Motor neuron (in vitro differentiated cells): ENCODE data around the gene PITPNM3. TPM values are rescaled to one million over a fixed set of nuclear protein-coding genes. Genes with fewer than 3 reads are reported as not detected.

ENCODE experiments used
- ATAC-seq, 8 experiments: fragments of 200-7000 bp; cut with Tn5 transposase; replicated peaks in 6 of 8; 2 replicates each; pipeline ENCODE4 v1.8.0; 2021; ENCODE audit warnings: mild to moderate bottlenecking in 8 of 8, moderate library complexity in 8 of 8
- H3K27ac ChIP-seq, 2 donors: fragments of 250-450 bp; sonication (Bioruptor Pico); 2 replicates each; pipeline ENCODE4 v1.9.0; 2021; ENCODE audit warnings: antibody characterized with exemption in 2 of 2, mild to moderate bottlenecking in 2 of 2, moderate library complexity in 1 of 2
- H3K4me1 ChIP-seq, 2 donors: fragments of 250-450 bp; sonication (Bioruptor Pico); replicated peaks in 1 of 2; 2 replicates each; pipeline ENCODE4 v1.6.1; 2021; ENCODE audit warnings: antibody characterized with exemption in 2 of 2, mild to moderate bottlenecking in 2 of 2, moderate library complexity in 1 of 2
- H3K4me3 ChIP-seq, 5 donors: fragments of 250-450 bp; sonication (Bioruptor Pico); 2 replicates each; pipeline ENCODE4 v1.9.0; 2021; ENCODE audit warnings: antibody characterized with exemption in 5 of 5, mild to moderate bottlenecking in 5 of 5, moderate library complexity in 4 of 5
- WGBS, 10 experiments: fragments of 450-650 bp; shearing (Covaris generic); methylation state at CpG; one replicate each; pipeline ENCODE4 v1.0.0; 2022; 5-methylcytosine and 5-hydroxymethylcytosine counted together
- in situ Hi-C, 9 experiments: fragments of 400-800 bp; cut with MboI; loops; one replicate each; pipeline ENCODE4 v1.15.0; 2021; ENCODE audit warnings: low sequenced_read_pairs in 9 of 9, low pct_unique_long_range_greater_than_20kb in 2 of 9; ENCODE audit not compliant: unreplicated experiment in 9 of 9
- total RNA-seq, 8 experiments: library from RNA; unstranded; fragments of 300-600 nt; gene quantifications; 2 replicates each; pipeline versions ENCODE4 v1.2.3 to v1.2.4, GENCODE V29; 2022

PITPNM3 gene
- total RNA-seq, 8 experiments from 2014 or later, result 0.31 to 10.1 (median 1.7) TPM

- in situ Hi-C loops, result no loop called here
- H3K4me1 ChIP-seq, result peaks cover 37 to 48% of the 10 kb centered on the region in 2 donors
- ATAC-seq, result no peak
- 70 to 94% (median 80%) methylated on average over 1 to 8 of the region's 10 CpGs; no CpG with 5 or more reads in 1 of the 10 experiments for WGBS, 10 experiments
- H3K4me3 ChIP-seq, result no peak overlapping the region
- no peak overlapping the region for H3K27ac ChIP-seq
Observed at GRCh38 chr17:6452471-6453266, 103.7 kb downstream of the PITPNM3 start.

- WGBS, 10 experiments, result 0 to 60% (median 48%) methylated on average over 1 to 11 of the region's 12 CpGs
- H3K4me1 ChIP-seq, result peaks cover 31 to 36% of the 10 kb centered on the region in 2 donors
- peak in 2 of 8 experiments; percentile 58 to 80 for ATAC-seq
- no peak overlapping the region for H3K4me3 ChIP-seq
- in situ Hi-C loops, result no loop called here
- H3K27ac ChIP-seq, result peak overlapping the region in 1 of 2 donors; percentile 46
Observed at GRCh38 chr17:6450926-6451832, 105.2 kb downstream of the PITPNM3 start.

- no peak overlapping the region for H3K27ac ChIP-seq
- H3K4me3 ChIP-seq, result no peak overlapping the region
- ATAC-seq, result no peak
- 80 to 100% (median 90%) methylated on average over 1 to 4 of the region's 6 CpGs; no CpG with 5 or more reads in 5 of the 10 experiments for WGBS, 10 experiments
- peaks cover 31 to 41% of the 10 kb centered on the region in 2 donors for H3K4me1 ChIP-seq
- in situ Hi-C loops, result loop anchor here in 2 of 9 experiments (10.0 to 25.0 kb wide), 2 partner anchors 862 to 865 kb away; partner anchors contain the start of gene NLRP1 (in 2 of the 2)
Observed at GRCh38 chr17:6449307-6449706, 107.0 kb downstream of the PITPNM3 start.

- in situ Hi-C loops, result loop anchor here in 2 of 9 experiments (10.0 to 25.0 kb wide), 2 partner anchors 861 to 864 kb away; partner anchors contain the start of gene NLRP1 (in 2 of the 2)
- 93 to 100% (median 100%) methylated on average over 1 to 5 of the region's 6 CpGs; no CpG with 5 or more reads in 3 of the 10 experiments for WGBS, 10 experiments
- Histone ChIP-seq H3K4me3 (no peak overlapping the region), H3K27ac (no peak overlapping the region), H3K4me1 (peaks cover 31 to 40% of the 10 kb centered on the region in 2 donors)
- ATAC-seq, result no peak
Observed at GRCh38 chr17:6448473-6448872, 107.9 kb downstream of the PITPNM3 start.

GRCh38 chr17:6446516-6447100, 109.7 kb downstream of the PITPNM3 start:
- WGBS, 10 experiments, result 69 to 100% (median 91%) methylated on average over 1 to 6 of the region's 9 CpGs; no CpG with 5 or more reads in 3 of the 10 experiments
- H3K27ac ChIP-seq, result no peak overlapping the region
- ATAC-seq, result no peak
- in situ Hi-C loops, result loop anchor here in 2 of 9 experiments (10.0 to 25.0 kb wide), 2 partner anchors 859 to 862 kb away; partner anchors contain the start of gene NLRP1 (in 2 of the 2)
- no peak overlapping the region for H3K4me3 ChIP-seq
- H3K4me1 ChIP-seq, result peaks cover 22 to 23% of the 10 kb centered on the region in 2 donors

- no peak overlapping the region for H3K27ac ChIP-seq
- in situ Hi-C loops, result loop anchor here in 2 of 9 experiments (10.0 to 25.0 kb wide), 2 partner anchors 857 to 860 kb away; partner anchors contain the start of gene NLRP1 (in 2 of the 2)
- 0 to 75% (median 21%) methylated on average over 1 to 9 of the region's 36 CpGs; no CpG with 5 or more reads in 4 of the 10 experiments for WGBS, 10 experiments
- no peak for ATAC-seq
- H3K4me1 ChIP-seq, result peaks cover 12 to 13% of the 10 kb centered on the region in 2 donors
- H3K4me3 ChIP-seq, result peak overlapping the region; percentile 12 to 57 (median 36)
Observed at GRCh38 chr17:6444571-6445335, 111.6 kb downstream of the PITPNM3 start.

- Histone ChIP-seq H3K4me3 (peak within 1 kb of the TSS; percentile 39 to 57 (median 47)), H3K27ac (peak within 1 kb of the TSS; percentile 86 to 87), H3K4me1 (peaks cover 16 to 19% of the 10 kb centered on the region in 2 donors)
- in situ Hi-C loops, result loop anchor here in 2 of 9 experiments (10.0 to 25.0 kb wide), 2 partner anchors 857 to 859 kb away; partner anchors contain the start of gene NLRP1 (in 2 of the 2)
- WGBS, 10 experiments, result 20% methylated on average over 1 of the region's 62 CpGs; no CpG with 5 or more reads in 9 of the 10 experiments
- ATAC-seq, result peak; percentile 90 to 97 (median 92)
Observed at GRCh38 chr17:6443692-6444570, 112.4 kb downstream of the PITPNM3 start, which contains the start of gene PIMREG. TSS of gene PIMREG (plus strand) at chr17:6444455. CDS start at chr17:6445111, 656 bp downstream.

- 0 to 100% (median 49%) methylated on average over 1 to 6 of the region's 6 CpGs; no CpG with 5 or more reads in 2 of the 10 experiments for WGBS, 10 experiments
- ATAC-seq, result no peak
- Histone ChIP-seq H3K27ac (peak overlapping the region; percentile 86 to 87), H3K4me3 (peak overlapping the region in 4 of 5 donors; percentile 39 to 57 (median 44)), H3K4me1 (peaks cover 16 to 19% of the 10 kb centered on the region in 2 donors)
- in situ Hi-C loops, result loop anchor here in 2 of 9 experiments (10.0 to 25.0 kb wide), 2 partner anchors 855 to 858 kb away; partner anchors contain the start of gene NLRP1 (in 2 of the 2)
Observed at GRCh38 chr17:6442775-6443174, 113.6 kb downstream of the PITPNM3 start.

- peak overlapping the region; percentile 5 to 41 for H3K27ac ChIP-seq
- in situ Hi-C loops, result loop anchor here in 3 of 9 experiments (10.0 to 25.0 kb wide), 2 partner anchors 853 to 855 kb away; partner anchors contain the start of gene NLRP1 (in 3 of the 3)
- WGBS, 10 experiments, result 0 to 33% (median 0%) methylated on average over 1 to 3 of the region's 4 CpGs; no CpG with 5 or more reads in 3 of the 10 experiments
- no peak overlapping the region for H3K4me3 ChIP-seq
- ATAC-seq, result peak in 1 of 8 experiments; percentile 5
- H3K4me1 ChIP-seq, result peaks cover 16 to 17% of the 10 kb centered on the region in 2 donors
Observed at GRCh38 chr17:6439951-6440350, 116.4 kb downstream of the PITPNM3 start.

GRCh38 chr17:6437956-6438355, 118.4 kb downstream of the PITPNM3 start:
- no peak for ATAC-seq
- 5 to 100% (median 90%) methylated on average over 1 to 3 of the region's 3 CpGs; no CpG with 5 or more reads in 1 of the 10 experiments for whole genome bisulfite sequencing, 10 experiments
- Histone ChIP-seq H3K4me3 (no peak overlapping the region), H3K27ac (no peak overlapping the region), H3K4me1 (peaks cover 13 to 15% of the 10 kb centered on the region in 2 donors)
- in situ Hi-C loops, result loop anchor here in 2 of 9 experiments (10.0 to 25.0 kb wide), 2 partner anchors 851 to 853 kb away; partner anchors contain the start of gene NLRP1 (in 2 of the 2)
